Calu3 (cell line): ENCODE results near the gene CALHM3. TPM values are rescaled to one million over a fixed set of nuclear protein-coding genes. Genes with fewer than 3 reads are reported as not detected.
A peak's percentile ranks its signal among the peaks of the same experiment; 100 is the strongest.
"Not testable (repeated sequence)": the region's sequence is repeated elsewhere in the genome, so short reads cannot be mapped to it uniquely, and the experiment has no call there.

ENCODE experiments used
- BruUV-seq: library from RNA; stranded (reverse); fragments of 400-500 nt; replicated peaks from 2 replicates; lab custom pipeline; 2021; lab: Mats Ljungman, UMichigan
- CTCF ChIA-PET: fragments of 300-600 bp; sonication (Branson Sonifier 250); formaldehyde crosslinking; loops from one replicate; lab custom pipeline; 2022; ENCODE audit warnings: antibody characterized with exemption; lab: Charles Lee
- DNase-seq: peaks from one replicate; pipeline ENCODE4 v3.0.0; 2022
- H3K27ac Mint-ChIP-seq: one replicate; pipeline ENCODE4 v1.8.0; 2022; ENCODE audit warnings: mixed read lengths; ENCODE audit not compliant: unreplicated experiment
- H3K27me3 Mint-ChIP-seq: one replicate; pipeline ENCODE4 v1.8.0; 2022; ENCODE audit warnings: mixed read lengths; ENCODE audit not compliant: unreplicated experiment
- H3K36me3 Mint-ChIP-seq: one replicate; pipeline ENCODE4 v1.8.0; 2022; ENCODE audit warnings: mild to moderate bottlenecking, moderate library complexity, mixed read lengths; ENCODE audit not compliant: insufficient read depth, unreplicated experiment
- H3K4me1 Mint-ChIP-seq: one replicate; pipeline ENCODE4 v1.8.0; 2022; ENCODE audit warnings: mild to moderate bottlenecking, low read depth, mixed read lengths; ENCODE audit not compliant: unreplicated experiment
- H3K4me3 Mint-ChIP-seq: one replicate; pipeline ENCODE4 v1.8.0; 2022; ENCODE audit warnings: mild to moderate bottlenecking, low read depth, moderate library complexity, mixed read lengths; ENCODE audit not compliant: unreplicated experiment
- H3K9me3 Mint-ChIP-seq: one replicate; pipeline ENCODE4 v1.8.0; 2022; ENCODE audit warnings: low read depth, mixed read lengths; ENCODE audit not compliant: unreplicated experiment
- CTCF ChIP-seq: fragments of 200-600 bp; IDR thresholded peaks from one replicate; pipeline ENCODE4 v1.8.0; 2022; ENCODE audit warnings: antibody characterized with exemption; ENCODE audit not compliant: unreplicated experiment
- intact Hi-C: fragments of 100-400 bp; cut with micrococcal nuclease; formaldehyde crosslinking; loops from one replicate; pipeline ENCODE4 v1.10.0; 2022; ENCODE audit not compliant: unreplicated experiment
- total RNA-seq: library from RNA; stranded (reverse); gene quantifications from 2 replicates; pipeline ENCODE4 v1.2.3, GENCODE V29; 2022

The CALHM3 gene
- total RNA-seq, 1 experiment from 2014 or later: not detected

- H3K9me3 Mint-ChIP-seq: no peaks in the 10 kb centered on the region
- H3K36me3 Mint-ChIP-seq: no peaks in the 10 kb centered on the region
- no TSS peak for BruUV-seq
- DNase-seq: no peak
- H3K4me1 Mint-ChIP-seq: peaks cover 28% of the 10 kb centered on the region
- H3K4me3 Mint-ChIP-seq: no peak overlapping the region
- TF ChIP-seq CTCF: no peak
- no peak overlapping the region for H3K27ac Mint-ChIP-seq
- peaks cover 31% of the 10 kb centered on the region for H3K27me3 Mint-ChIP-seq
- CTCF ChIA-PET: no interaction called here
- intact Hi-C loops: loop anchor here (10.0 kb wide), 1 partner anchor 67 kb away; no protein-coding TSS in a partner anchor
These were observed 28.5 kb upstream of the CALHM3 start for GRCh38 chr10:103507235-103508191.

- CTCF ChIA-PET: no interaction called here
- H3K4me3 Mint-ChIP-seq: no peak overlapping the region
- H3K36me3 Mint-ChIP-seq: no peaks in the 10 kb centered on the region
- peaks cover 42% of the 10 kb centered on the region for H3K27me3 Mint-ChIP-seq
- peaks cover 18% of the 10 kb centered on the region for H3K4me1 Mint-ChIP-seq
- H3K9me3 Mint-ChIP-seq: no peaks in the 10 kb centered on the region
- TF ChIP-seq CTCF: no peak
- intact Hi-C loops: loop anchor here (10.0 kb wide), 1 partner anchor 69 kb away; no protein-coding TSS in a partner anchor
- no TSS peak for BruUV-seq
- no peak for DNase-seq
- H3K27ac Mint-ChIP-seq: no peak overlapping the region
These were observed 27.0 kb upstream of the CALHM3 start for GRCh38 chr10:103506061-103506460.

GRCh38 chr10:103504181-103504783 is 25.2 kb upstream of the CALHM3 start:
- no peak for TF ChIP-seq CTCF
- Mint-ChIP-seq H3K36me3 (no peaks in the 10 kb centered on the region), H3K27me3 (peaks cover 59% of the 10 kb centered on the region)

GRCh38 chr10:103503777-103504176 is 24.7 kb upstream of the CALHM3 start:
- intact Hi-C loops: loop anchor here (10.0 kb wide), 1 partner anchor 71 kb away; no protein-coding TSS in a partner anchor
- H3K4me3 Mint-ChIP-seq, H3K36me3 Mint-ChIP-seq, H3K27ac Mint-ChIP-seq, H3K9me3 Mint-ChIP-seq, DNase-seq, BruUV-seq: not testable (repeated sequence)
- CTCF ChIA-PET: interaction anchor here (1.0 kb wide), 1 partner anchor 9 kb away, joined by 4 read pairs; no protein-coding TSS in a partner anchor
- peaks cover 18% of the 10 kb centered on the region for H3K4me1 Mint-ChIP-seq
- H3K27me3 Mint-ChIP-seq: peaks cover 64% of the 10 kb centered on the region

More at GRCh38 chr10:103504181-103504783, 25.2 kb upstream of the CALHM3 start:
- no peaks in the 10 kb centered on the region for H3K9me3 Mint-ChIP-seq
- CTCF ChIA-PET: no interaction called here
- DNase-seq: peak; percentile 59
- no TSS peak for BruUV-seq
- intact Hi-C loops: loop anchor here (10.0 kb wide), 1 partner anchor 71 kb away; no protein-coding TSS in a partner anchor
- no peak overlapping the region for H3K4me3 Mint-ChIP-seq
- peak overlapping the region; percentile 50 for H3K27ac Mint-ChIP-seq
- H3K4me1 Mint-ChIP-seq: peaks cover 18% of the 10 kb centered on the region
